22Rv1 (cell line): Measurements from ENCODE around the gene CEP78.

Experiments
- H3K27ac ChIP-seq: fragments of 450-650 bp; 2 replicates; pipeline ENCODE4 v1.5.1; 2017
- CTCF ChIP-seq: fragments of 450-650 bp; IDR thresholded peaks from 2 replicates; pipeline ENCODE4 v1.5.1; 2017; ENCODE audit warnings: mild to moderate bottlenecking
- ZFX ChIP-seq: fragments of 450-650 bp; IDR thresholded peaks from 2 replicates; pipeline ENCODE4 v1.6.1; 2017; ENCODE audit warnings: antibody characterized with exemption, borderline replicate concordance

CEP78 gene

GRCh38 chr9:78321505-78321904, 85.6 kb downstream of the CEP78 start:
- no peak overlapping the region for H3K27ac ChIP-seq

GRCh38 chr9:78324068-78324650, 88.3 kb downstream of the CEP78 start:
- TF ChIP-seq CTCF, result no peak
- no peak for TF ChIP-seq ZFX
- H3K27ac ChIP-seq, result peak overlapping the region; percentile 38

More at GRCh38 chr9:78321505-78321904, 85.6 kb downstream of the CEP78 start:
- TF ChIP-seq ZFX (no peak), CTCF (no peak)

- H3K27ac ChIP-seq, result peak overlapping the region; percentile 38
- no peak for TF ChIP-seq ZFX
- TF ChIP-seq CTCF, result no peak
Observed at GRCh38 chr9:78324682-78325081, 88.8 kb downstream of the CEP78 start.

- peak overlapping the region; percentile 38 for H3K27ac ChIP-seq
- TF ChIP-seq ZFX (no peak), CTCF (no peak)
Observed at GRCh38 chr9:78325343-78325742, 89.5 kb downstream of the CEP78 start.

GRCh38 chr9:78325846-78326360, 90.0 kb downstream of the CEP78 start:
- TF ChIP-seq CTCF (no peak), ZFX (no peak)
- H3K27ac ChIP-seq, result peak overlapping the region; percentile 38

GRCh38 chr9:78326564-78326963, 90.7 kb downstream of the CEP78 start:
- no peak for TF ChIP-seq ZFX
- TF ChIP-seq CTCF, result no peak
- H3K27ac ChIP-seq, result 0 out of 2 replicates have a peak overlapping the region, but pooled peaks have one; percentile 38
